Effector CD4-positive, alpha-beta T cell (primary cell): ENCODE data around the gene GPD2.

Experiments
- DNase-seq: peaks from one replicate; pipeline ENCODE4 v3.0.0-alpha.2; 2020

GPD2 gene

GRCh38 chr2:156436497-156437085, 412 bp downstream of the GPD2 start:
- DNase-seq: no peak

- DNase-seq: no peak
Measured at GRCh38 chr2:156437272-156437930, 1.2 kb downstream of the GPD2 start.

GRCh38 chr2:156437931-156438410, 1.8 kb downstream of the GPD2 start:
- DNase-seq: no peak

- DNase-seq: no peak
Measured at GRCh38 chr2:156443089-156443488, 6.9 kb downstream of the GPD2 start.

GRCh38 chr2:156445296-156446220, 9.4 kb downstream of the GPD2 start:
- no peak for DNase-seq

- DNase-seq: no peak
Measured at GRCh38 chr2:156447761-156448160, 11.6 kb downstream of the GPD2 start.

GRCh38 chr2:156448766-156449165, 12.6 kb downstream of the GPD2 start:
- no peak for DNase-seq

- no peak for DNase-seq
Measured at GRCh38 chr2:156452971-156453370, 16.8 kb downstream of the GPD2 start.

- DNase-seq: no peak
Measured at GRCh38 chr2:156455361-156455975, 19.3 kb downstream of the GPD2 start.

GRCh38 chr2:156456616-156457015, 20.4 kb downstream of the GPD2 start:
- DNase-seq: no peak

GRCh38 chr2:156457523-156458517, 21.6 kb downstream of the GPD2 start:
- no peak for DNase-seq

GRCh38 chr2:156459720-156460119, 23.5 kb downstream of the GPD2 start:
- no peak for DNase-seq

- no peak for DNase-seq
Measured at GRCh38 chr2:156464106-156464505, 27.9 kb downstream of the GPD2 start.

GRCh38 chr2:156465573-156465972, 29.4 kb downstream of the GPD2 start:
- no peak for DNase-seq

- DNase-seq: no peak
Measured at GRCh38 chr2:156466739-156467405, 30.7 kb downstream of the GPD2 start.

- no peak for DNase-seq
Measured at GRCh38 chr2:156470975-156471583, 34.9 kb downstream of the GPD2 start.

- no peak for DNase-seq
Measured at GRCh38 chr2:156471762-156472161, 35.6 kb downstream of the GPD2 start.

- DNase-seq: no peak
Measured at GRCh38 chr2:156472686-156473085, 36.5 kb downstream of the GPD2 start.

GRCh38 chr2:156473445-156473844, 37.3 kb downstream of the GPD2 start:
- DNase-seq: no peak

- no peak for DNase-seq
Measured at GRCh38 chr2:156474401-156474800, 38.2 kb downstream of the GPD2 start.
